ENCODE data around the gene TNFSF15. TPM values are rescaled to one million over a fixed set of nuclear protein-coding genes. Genes with fewer than 3 reads are reported as not detected.

Gene TNFSF15
- polyA plus RNA-seq, 3 donors = 0.07 to 1.1 (median 0.11) TPM

DNA sequence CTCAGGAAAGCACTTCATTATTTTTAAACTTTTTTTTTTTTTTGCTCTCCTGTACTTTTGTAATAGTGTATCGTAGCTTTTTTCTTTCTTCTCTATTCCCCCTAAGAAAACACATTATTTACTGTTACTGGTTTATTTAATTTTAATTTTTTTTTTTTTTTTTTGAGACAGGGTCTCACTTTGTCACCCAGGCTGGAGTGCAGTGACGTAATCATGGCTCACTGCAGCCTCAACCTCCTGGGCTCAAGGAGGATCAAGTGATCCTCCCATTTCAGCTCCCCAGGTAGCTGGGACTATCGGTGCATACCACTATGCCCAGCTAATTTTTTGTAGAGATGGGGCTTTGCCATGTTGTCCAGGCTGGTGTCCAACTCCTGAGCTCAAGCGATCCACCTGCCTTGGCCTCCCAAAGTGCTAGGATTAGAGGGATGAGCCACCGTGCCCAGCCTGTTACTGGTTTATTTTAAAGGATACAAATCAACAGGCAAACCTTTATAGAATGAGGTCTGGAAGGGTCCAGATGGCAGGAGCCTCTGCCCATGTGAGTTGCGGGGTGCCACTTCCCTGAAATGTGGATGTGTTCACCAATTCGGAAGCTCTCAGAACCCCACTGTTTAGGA lies 49.0 kb upstream of the TNFSF15 start:
- Mint-ChIP-seq H3K27ac (no peak overlapping the region), H3K4me1 (peaks cover 30% of the 10 kb centered on the region), H3K36me3 (no peaks in the 10 kb centered on the region), H3K9me3 (peaks cover 0 to 5% (median 2%) of the 10 kb centered on the region in 7 donors), H3K27me3 (ENCODE audit: low read depth in 3 of 3) (peaks cover 0 to 1% (median 0%) of the 10 kb centered on the region in 3 donors), H3K4me3 (no peak overlapping the region)
- WGBS (ENCODE audit: insufficient coverage) = 100% methylated on average over 1 of the region's 7 CpGs
- intact Hi-C loops (cut with micrococcal nuclease) = no loop called here
- Histone ChIP-seq H3K4me2 (replicated peaks; ENCODE audit: extremely low read depth, low read length, poor library complexity, severe bottlenecking) (no peak overlapping the region), H3K9me3 (replicated peaks in 1 of 2; ENCODE audit: control insufficient read depth in 1 of 2, insufficient read depth in 1 of 2, low read length in 2 of 2) (no peaks in the 10 kb centered on the region), H3K27ac (ENCODE audit: low read depth in 1 of 2, low read length in 2 of 2) (no peak overlapping the region), H3K9ac (ENCODE audit: insufficient read depth, low read length, poor library complexity, severe bottlenecking) (no peak overlapping the region), H3K27me3 (ENCODE audit: control insufficient read depth in 2 of 2, insufficient read depth in 2 of 2, low read length in 2 of 2) (no peaks in the 10 kb centered on the region), H2AFZ (ENCODE audit: insufficient read depth, low read depth, low read length, poor library complexity, severe bottlenecking) (no peak overlapping the region), H3K36me3 (replicated peaks in 1 of 2; ENCODE audit: control insufficient read depth in 1 of 2, insufficient read depth in 2 of 2, low read length in 2 of 2) (no peaks in the 10 kb centered on the region), H3K4me1 (ENCODE audit: control insufficient read depth in 1 of 2, insufficient read depth in 2 of 2, low read length in 2 of 2) (peaks cover 27 to 29% of the 10 kb centered on the region in 2 donors), H3K79me2 (ENCODE audit: insufficient read depth, low read length) (no peaks in the 10 kb centered on the region), H4K20me1 (ENCODE audit: insufficient read depth, low read length) (no peaks in the 10 kb centered on the region), H3K4me3 (replicated peaks in 1 of 3; ENCODE audit: low read depth in 2 of 3, low read length in 3 of 3) (no peak overlapping the region)
- TF ChIP-seq CTCF (IDR thresholded peaks at IDR 0.05) = no peak
- DNase-seq = no peak

- H3K9ac ChIP-seq (ENCODE audit: insufficient read depth, low read length, poor library complexity, severe bottlenecking) = no peak overlapping the region
- Mint-ChIP-seq H3K4me3 (no peak overlapping the region), H3K27me3 (ENCODE audit: low read depth in 3 of 3) (peaks cover 0 to 1% (median 0%) of the 10 kb centered on the region in 3 donors), H3K27ac (peak overlapping the region; percentile 26 to 89 (median 81)), H3K9me3 (peaks cover 0 to 5% (median 2%) of the 10 kb centered on the region in 7 donors), H3K36me3 (no peaks in the 10 kb centered on the region), H3K4me1 (peaks cover 30% of the 10 kb centered on the region)
- H3K4me1 ChIP-seq (ENCODE audit: control insufficient read depth in 1 of 2, insufficient read depth in 2 of 2, low read length in 2 of 2) = peaks cover 27 to 29% of the 10 kb centered on the region in 2 donors
- H3K79me2 ChIP-seq (ENCODE audit: insufficient read depth, low read length) = no peaks in the 10 kb centered on the region
- no peaks in the 10 kb centered on the region for H3K36me3 ChIP-seq (replicated peaks in 1 of 2; ENCODE audit: control insufficient read depth in 1 of 2, insufficient read depth in 2 of 2, low read length in 2 of 2)
- no peaks in the 10 kb centered on the region for H3K27me3 ChIP-seq (ENCODE audit: control insufficient read depth in 2 of 2, insufficient read depth in 2 of 2, low read length in 2 of 2)
- peak overlapping the region; percentile 47 to 74 for H3K27ac ChIP-seq (ENCODE audit: low read depth in 1 of 2, low read length in 2 of 2)
- H2AFZ ChIP-seq (ENCODE audit: insufficient read depth, low read depth, low read length, poor library complexity, severe bottlenecking) = no peak overlapping the region
- H3K4me3 ChIP-seq (replicated peaks in 1 of 3; ENCODE audit: low read depth in 2 of 3, low read length in 3 of 3) = no peak overlapping the region
- TF ChIP-seq CTCF (IDR thresholded peaks at IDR 0.05) = no peak
- no peaks in the 10 kb centered on the region for H3K9me3 ChIP-seq (replicated peaks in 1 of 2; ENCODE audit: control insufficient read depth in 1 of 2, insufficient read depth in 1 of 2, low read length in 2 of 2)
- DNase-seq = no peak
- H4K20me1 ChIP-seq (ENCODE audit: insufficient read depth, low read length) = no peaks in the 10 kb centered on the region
- intact Hi-C loops (cut with micrococcal nuclease) = no loop called here
- 92% methylated on average over 1 of the region's 3 CpGs for WGBS (ENCODE audit: insufficient coverage)
- H3K4me2 ChIP-seq (replicated peaks; ENCODE audit: extremely low read depth, low read length, poor library complexity, severe bottlenecking) = no peak overlapping the region
Observed at GRCh38 chr9:114853071-114853855, 47.4 kb upstream of the TNFSF15 start.

All from CD14-positive monocyte (primary cell).